ENCODE measurements around the gene ZNF132.
"Not testable (repeated sequence)": the region's sequence is repeated elsewhere in the genome, so short reads cannot be mapped to it uniquely, and the experiment has no call there.

Gene ZNF132

GRCh38 chr19:58408152-58409009, 31.6 kb downstream of the ZNF132 start, which contains the start of gene ZNF584:
TSS of gene ZNF584 (plus strand) at chr19:58408649. CDS start at chr19:58409148, 499 bp downstream.
- in situ Hi-C loops (cut with MboI; ENCODE audit: low sequenced_read_pairs): no loop called here

DNA sequence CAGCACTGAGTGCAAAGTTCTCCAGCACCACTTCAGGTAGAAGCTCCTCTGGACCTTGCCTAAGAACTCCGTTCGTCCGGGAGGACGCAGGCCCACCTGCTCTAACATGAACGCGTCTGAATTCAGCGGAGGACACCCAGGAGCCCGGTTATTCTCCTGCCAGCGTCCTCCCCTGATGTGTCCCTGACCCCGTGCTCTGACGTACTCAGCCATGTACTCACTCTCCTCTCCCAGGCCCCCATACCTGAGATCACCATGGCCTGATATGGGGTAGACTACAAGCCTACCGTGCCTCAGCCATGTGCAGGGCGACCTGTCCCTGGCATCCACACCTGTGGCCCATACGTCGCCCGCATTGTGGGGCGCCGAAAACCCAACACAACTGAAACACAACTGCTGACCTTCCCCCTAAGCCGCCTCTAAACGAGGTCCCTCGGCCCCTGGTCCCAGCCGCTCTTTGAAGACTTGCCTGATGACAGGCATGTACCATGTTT, 32.2 kb downstream of the ZNF132 start:
- in situ Hi-C loops (cut with MboI; ENCODE audit: low sequenced_read_pairs): no loop called here

DNA sequence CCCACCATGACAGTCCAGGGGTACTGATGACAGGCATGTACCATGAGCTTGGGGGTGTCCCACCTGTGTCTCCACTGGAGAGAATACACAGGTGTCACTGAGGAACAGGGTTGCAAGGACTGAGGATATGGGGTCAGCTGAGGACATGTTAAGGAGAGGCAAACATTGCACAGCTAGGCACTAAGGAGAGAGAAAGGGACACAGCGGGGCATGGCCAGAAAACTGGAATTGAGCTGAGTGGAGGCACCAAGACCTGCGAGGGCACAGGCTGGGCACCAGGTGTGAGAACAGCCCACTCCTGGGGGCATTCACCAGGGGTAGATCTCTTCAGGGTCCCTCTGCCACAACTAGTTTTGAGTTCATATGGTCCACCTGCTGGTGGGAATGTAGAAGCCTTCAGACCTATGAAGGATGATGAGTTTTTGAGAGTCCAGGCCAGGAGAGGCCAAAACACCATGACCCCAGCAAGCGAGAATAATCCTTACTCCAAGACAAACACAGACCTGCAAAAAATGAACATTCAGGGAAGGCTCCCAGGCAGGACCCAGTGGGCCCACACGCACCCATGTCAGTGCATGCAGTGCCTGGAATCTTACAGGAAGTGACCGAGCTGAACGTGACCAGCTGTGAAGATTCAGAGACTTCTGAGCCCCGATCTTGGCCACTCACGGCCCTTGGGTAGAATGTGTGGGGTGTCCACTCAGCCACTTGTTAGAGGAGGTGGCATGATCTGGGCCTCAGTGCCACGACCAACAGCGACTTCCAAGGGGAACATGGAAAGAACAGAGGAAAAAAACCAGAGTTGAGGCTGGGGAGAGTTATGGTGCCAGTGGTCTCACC, 32.9 kb downstream of the ZNF132 start:
- in situ Hi-C loops (cut with MboI; ENCODE audit: low sequenced_read_pairs): no loop called here

DNA sequence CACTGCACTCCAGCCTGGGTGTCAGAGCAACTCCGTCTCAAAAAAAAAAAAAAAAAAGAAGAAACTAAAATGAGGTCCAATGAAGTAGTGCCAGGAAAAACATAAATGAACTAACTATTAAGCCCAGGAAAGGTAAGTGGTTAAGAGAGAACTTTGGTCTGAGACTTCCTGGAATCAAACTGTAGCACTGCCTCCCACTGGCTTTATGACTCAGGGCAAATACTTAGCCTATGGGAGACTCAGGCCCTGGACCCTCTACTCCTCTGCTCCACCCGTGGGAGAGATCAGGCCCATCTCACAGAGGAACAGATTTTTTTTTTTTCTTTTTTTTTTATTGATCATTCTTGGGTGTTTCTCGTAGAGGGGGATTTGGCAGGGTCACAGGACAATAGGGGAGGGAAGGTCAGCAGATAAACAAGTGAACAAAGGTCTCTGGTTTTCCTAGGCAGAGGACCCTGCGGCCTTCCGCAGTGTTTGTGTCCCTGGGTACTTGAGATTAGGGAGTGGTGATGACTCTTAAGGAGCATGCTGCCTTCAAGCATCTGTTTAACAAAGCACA, 36.0 kb downstream of the ZNF132 start:
- in situ Hi-C loops (cut with MboI; ENCODE audit: low sequenced_read_pairs): not testable (repeated sequence)

- in situ Hi-C loops (cut with MboI; ENCODE audit: low sequenced_read_pairs): no loop called here
Measured at GRCh38 chr19:58401840-58402421, 38.0 kb downstream of the ZNF132 start.

DNA sequence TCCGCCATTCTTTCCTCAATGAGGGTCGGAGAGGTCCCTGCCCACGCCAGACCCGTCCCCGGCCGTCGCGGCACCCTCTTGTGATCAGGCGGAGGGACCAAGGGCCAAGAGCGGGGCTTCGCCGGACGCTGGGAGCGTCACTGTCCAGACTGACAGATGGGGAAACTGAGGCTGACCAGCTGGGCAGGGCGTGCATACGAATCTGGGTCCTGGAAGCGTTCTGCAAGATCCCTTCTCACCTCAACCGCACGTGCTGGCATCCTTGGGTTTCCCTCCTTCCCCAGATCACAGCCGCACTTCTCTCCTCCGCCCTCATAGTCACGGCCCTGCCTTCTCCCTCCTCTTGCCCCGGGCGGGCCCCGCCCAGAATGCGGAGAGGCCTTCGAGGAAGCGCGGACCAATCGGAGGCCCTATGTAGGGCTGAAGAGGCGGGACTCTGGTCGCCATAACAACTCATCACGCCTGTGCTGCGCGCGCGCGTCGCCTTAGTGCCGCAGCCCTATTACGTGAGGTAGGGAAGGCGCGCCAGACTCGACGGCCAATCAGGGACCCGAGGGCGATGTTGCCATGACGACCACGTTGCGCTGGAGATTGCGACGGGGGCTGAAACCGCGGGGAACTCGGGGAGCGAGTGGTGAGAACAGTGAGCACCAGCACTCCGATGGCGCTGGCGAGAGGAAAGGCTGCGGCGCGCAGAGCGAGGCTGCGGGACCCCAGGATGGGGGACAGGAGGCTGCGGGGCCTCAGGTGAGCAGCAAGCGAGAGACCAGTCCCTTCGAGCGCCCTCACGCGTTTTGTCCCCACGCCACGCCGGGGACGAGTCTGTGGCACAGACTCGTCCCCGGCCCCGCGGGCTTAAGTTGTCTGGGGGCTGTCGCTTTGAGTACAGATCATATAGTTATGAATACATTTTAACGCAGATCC, 38.8 kb downstream of the ZNF132 start:
- in situ Hi-C loops (cut with MboI; ENCODE audit: low sequenced_read_pairs): no loop called here

- in situ Hi-C loops (cut with MboI; ENCODE audit: low sequenced_read_pairs): no loop called here
Measured at GRCh38 chr19:58400316-58400915, 39.5 kb downstream of the ZNF132 start.

DNA sequence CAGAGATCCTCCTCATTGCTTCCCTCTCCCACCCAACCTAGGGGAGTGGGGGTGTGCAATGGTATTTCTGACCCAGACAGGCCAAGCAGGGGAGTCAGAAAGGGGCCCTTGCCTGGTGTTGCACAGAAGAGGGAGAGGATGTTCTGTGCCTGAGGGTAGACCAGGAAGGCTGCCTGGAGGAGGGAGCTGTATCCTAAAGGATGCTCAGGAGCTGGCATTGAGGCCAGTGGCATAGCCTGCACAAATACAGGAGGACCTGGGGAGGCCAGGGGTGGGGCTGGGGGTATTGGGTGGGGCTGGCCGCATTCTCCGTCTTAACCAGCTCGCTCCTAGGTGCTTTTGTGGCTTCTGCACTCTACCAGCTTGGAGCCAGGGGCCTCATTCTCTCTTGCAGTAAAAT, 40.0 kb downstream of the ZNF132 start:
- in situ Hi-C loops (cut with MboI; ENCODE audit: low sequenced_read_pairs): no loop called here

GRCh38 chr19:58398545-58398944, 41.4 kb downstream of the ZNF132 start:
- in situ Hi-C loops (cut with MboI; ENCODE audit: low sequenced_read_pairs): no loop called here

- in situ Hi-C loops (cut with MboI; ENCODE audit: low sequenced_read_pairs): no loop called here
Measured at GRCh38 chr19:58398087-58398486, 41.9 kb downstream of the ZNF132 start.

GRCh38 chr19:58397533-58398037, 42.4 kb downstream of the ZNF132 start:
- in situ Hi-C loops (cut with MboI; ENCODE audit: low sequenced_read_pairs): no loop called here

DNA sequence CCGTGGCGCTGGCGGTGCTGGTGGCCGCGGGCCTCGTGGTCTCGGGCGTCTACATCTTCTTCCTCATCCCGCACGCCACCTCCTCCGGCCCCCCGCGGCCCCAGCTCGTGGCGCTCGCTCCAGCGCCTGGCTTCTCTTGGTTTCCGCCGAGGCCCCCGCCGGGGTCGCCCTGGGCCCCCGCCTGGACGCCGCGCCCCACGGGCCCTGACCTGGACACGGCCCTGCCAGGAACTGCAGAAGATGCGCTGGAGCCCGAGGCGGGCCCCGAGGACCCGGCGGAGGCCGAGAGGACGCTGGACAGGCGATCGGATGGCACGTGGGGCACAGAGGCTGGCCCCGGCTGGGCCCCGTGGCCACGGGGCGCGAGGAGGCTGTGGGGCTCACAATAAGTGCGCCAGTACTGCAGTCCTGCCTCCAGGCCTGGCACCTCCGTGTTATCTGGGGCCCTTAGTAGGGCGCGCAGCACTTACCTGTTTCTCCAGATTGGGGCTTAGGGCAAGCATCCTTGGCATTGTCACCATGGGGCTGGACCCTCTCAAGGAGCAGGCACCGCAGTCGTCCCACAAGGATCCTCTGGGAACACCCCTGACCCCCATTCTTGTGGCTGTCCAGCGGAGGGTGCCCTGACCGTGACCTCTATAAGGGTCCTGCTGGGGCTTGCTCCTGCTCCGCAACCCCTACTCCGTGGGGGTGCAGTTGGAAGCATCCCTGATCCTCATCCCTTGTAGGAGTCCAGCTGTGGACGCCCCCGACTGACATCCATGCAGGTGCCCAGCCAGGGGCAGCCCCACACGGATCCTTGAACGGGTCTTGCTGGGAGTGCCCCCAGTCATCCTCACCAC, 43.0 kb downstream of the ZNF132 start:
- in situ Hi-C loops (cut with MboI; ENCODE audit: low sequenced_read_pairs): no loop called here

DNA sequence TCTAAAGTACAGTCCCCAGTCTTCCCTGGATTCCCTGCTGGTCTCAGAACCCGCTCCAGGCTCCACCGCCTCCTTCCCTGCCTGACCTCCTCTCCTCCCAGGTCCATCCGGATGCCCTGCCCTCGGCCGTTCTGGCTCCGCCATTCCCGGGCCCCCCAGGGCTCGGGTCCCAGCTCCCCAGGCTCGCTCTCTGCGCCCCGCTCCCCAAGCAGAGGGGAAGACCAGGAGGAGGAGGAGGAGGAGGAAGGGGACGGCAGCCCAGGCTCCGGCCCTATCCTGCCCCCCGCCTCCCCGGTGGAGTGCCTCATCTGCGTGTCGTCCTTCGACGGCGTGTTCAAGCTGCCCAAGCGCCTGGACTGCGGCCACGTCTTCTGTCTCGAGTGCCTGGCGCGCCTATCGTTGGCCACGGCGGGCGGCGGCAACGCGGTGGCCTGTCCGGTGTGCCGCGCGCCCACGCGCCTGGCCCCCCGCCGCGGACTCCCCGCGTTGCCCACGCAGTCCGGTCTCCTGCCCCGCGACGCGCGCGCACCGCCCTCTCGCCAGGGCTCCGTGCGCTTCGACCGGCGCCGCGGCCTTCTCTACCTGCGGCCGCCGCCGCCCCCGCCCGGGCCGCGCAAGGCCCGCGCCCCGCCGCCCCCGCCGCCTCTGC, 43.9 kb downstream of the ZNF132 start:
- in situ Hi-C loops (cut with MboI; ENCODE audit: low sequenced_read_pairs): no loop called here

DNA sequence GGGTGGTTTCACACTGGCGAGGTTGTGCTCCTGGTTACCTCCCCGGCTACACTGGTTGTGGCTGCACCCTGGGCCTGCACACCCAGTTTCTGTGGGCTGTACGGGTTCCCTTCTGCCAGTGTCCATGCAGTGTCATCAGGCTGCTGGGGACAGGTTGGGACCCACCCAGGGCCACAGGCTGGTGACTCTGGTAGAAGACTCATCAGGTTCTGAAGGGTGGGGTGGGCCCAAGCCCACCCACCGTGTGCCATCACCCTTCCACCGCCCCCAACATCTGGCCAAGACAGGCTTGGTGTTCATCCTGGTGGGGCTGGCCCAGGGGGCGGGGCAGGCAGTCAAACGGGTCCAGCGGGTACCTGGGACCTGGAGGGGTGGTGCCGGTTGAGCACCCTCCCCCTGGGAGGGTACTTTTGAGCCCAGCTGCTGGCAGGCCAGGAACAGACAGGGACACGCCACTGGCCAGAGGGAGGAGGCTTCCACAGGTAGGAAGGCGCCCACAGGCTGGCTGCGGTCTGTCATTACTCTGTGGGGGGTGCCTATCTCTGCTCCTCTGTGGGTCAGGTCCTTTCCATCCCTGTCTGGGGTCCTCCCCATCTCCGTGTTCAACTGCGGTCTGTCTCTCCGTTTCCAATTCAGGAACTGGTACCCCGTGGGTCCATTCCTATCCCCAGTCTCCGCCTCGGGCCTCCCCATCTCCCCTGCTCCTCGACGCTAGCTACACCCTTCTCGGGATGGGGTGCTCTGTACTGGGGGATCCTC, 44.6 kb downstream of the ZNF132 start, which contains the start of gene RNF225:
Gene RNF225, plus strand, starts transcription at position 437 of the 759 bp plus-strand sequence. CDS start 434 bp downstream, outside the sequence.
- in situ Hi-C loops (cut with MboI; ENCODE audit: low sequenced_read_pairs): no loop called here

GRCh38 chr19:58394821-58395219, 45.1 kb downstream of the ZNF132 start:
- in situ Hi-C loops (cut with MboI; ENCODE audit: low sequenced_read_pairs): no loop called here

DNA sequence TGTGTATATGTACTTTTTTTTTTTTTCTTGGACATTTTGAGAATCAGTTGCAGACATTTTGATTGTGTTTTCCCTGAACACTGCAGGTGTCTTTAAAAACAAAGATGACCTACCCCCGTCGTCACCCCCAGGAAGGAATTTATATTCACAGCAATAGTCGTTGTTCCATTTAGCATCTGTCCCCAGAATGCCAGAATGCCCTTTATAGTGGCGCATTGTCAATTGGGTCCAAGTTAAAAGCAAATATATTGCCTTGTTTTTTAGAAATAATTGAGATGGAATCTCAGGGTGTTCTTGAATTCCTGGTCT, 46.3 kb downstream of the ZNF132 start:
- in situ Hi-C loops (cut with MboI; ENCODE audit: low sequenced_read_pairs): no loop called here

Data from HL-60/S4 treated with phorbol 12-myristate 13-acetate at 8.2 ng/mL for 4 days and 3 days (cell line).